Myocyte (in vitro differentiated cells): ENCODE results near the gene TOX4. TPM values are rescaled to one million over a fixed set of nuclear protein-coding genes. Genes with fewer than 3 reads are reported as not detected.

ENCODE experiments used
- DNase-seq: peaks from one replicate; pipeline ENCODE4 v3.0.0-alpha.2; 2012; ENCODE audit warnings: low read depth
- total RNA-seq: library from RNA; depleted of rRNA; stranded (reverse); fragments of >200 nt; gene quantifications from 2 replicates; pipeline ENCODE4 v1.2.3, GENCODE V29; 2014

TOX4 gene
- total RNA-seq, 1 donor from 2014 or later, result 25.6 TPM

DNA sequence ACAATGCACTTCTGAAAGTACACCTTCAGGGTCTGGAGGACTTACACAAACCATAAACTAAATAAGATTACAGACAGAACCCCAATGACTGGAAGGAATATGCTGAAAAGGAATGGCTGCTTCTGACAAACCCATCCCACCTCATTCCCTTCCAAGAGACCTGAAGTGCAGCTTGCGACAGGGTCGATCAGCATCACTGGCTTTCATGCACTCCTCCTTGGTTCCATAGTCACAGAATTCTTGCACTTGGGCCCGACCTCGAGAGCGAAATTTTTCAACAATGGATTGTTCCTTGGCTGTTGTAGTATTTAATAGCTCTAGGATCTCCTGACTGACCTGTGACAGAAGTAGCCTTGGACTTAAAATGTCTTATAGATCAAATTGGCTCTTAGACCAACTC is 24.6 kb downstream of the TOX4 start:
- no peak for DNase-seq

DNA sequence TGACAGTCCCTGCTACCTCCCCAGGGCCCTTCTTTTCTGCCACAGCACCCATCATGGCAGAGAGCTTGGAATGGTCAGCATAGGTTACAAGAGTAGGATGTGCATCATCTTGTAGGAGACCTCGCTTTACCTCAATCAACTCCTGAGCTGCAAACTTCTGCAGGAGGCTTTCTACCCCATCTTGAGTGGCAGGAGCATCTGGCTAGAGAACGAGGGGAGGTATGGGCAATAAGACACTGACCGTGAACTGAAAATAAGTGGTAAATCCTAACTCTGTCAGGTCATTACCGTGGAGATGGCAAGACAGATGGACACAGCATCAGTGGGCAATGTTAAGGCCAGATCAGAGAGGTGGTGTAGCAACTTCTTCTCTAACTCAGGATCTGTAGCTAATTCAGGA is 26.4 kb downstream of the TOX4 start:
- DNase-seq, result peak; percentile 33

DNA sequence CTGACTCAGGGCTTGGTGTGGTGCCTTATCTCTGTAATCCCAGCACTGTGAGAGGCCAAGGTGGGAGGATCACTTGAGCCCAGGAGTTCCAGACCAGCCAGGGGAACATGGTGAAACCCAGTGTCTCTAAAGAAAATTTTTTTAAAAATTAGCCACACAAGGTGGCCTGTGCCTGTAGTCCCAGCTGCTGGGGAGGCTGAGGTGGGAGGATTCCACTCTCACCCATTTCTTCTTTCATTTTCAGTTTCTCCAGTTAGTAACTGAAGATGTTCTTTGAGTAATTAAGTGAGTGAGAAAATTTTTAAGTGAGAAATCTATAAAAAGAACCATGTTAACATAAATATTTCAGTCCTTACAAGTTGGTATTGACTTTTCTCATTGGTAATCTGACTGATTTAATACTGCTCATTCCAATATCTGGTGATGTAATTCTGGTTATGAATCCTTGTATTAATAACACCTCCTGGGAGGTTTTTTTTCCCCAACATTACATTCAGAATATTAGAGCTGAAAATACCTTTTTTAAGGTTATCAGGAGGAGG is 28.1 kb downstream of the TOX4 start:
- no peak for DNase-seq

DNA sequence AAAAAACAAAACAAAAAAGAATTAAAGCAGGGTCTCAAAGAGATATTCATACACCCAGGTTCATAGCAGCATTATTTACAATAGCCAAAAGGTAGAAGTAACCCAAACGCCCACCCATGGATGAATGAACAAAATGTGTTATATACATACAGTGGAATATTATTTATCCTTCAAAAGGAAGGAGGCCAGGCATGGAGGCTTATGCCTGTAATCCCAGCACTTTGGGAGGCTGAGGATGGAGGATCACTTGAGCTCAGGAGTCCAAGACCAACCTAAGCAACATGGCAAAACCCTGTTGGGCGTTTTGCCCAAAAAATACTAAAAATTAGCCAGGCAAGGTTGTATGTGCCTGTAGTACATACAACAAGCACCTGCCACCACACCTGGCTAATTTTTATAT is 29.6 kb downstream of the TOX4 start:
- DNase-seq, result no peak

DNA sequence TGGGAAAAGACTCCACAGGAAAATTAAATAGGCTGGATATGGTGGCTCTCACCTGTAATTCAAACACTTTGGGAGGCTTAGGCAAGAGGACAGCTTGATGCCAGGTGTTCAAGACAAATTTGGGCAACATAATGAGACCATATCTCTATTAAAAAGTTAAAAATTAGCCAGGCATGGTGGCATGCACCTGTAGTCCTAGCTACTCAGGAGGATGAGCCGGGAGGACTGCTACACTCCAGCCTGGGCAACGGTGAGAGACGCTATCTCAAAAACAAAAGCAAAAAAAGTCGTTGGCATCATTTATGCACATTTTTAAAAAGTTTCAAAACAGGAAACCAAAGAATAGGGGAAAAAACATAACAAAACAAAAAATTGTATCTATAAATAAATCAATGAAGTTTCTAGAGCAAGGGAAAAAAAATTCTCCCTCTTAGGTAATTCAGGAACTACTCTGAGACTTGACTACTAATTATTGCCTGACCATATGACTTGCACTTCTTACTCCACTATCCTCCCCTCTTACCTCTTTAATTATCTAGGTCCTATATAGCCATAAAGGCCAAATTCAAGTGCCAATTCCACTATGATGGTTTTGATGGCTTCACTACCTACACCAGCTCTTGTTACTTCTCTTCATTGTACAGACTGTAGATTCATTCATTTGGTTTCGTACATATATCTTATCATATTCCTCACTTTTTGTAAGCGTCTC is 32.6 kb downstream of the TOX4 start:
- no peak for DNase-seq

DNA sequence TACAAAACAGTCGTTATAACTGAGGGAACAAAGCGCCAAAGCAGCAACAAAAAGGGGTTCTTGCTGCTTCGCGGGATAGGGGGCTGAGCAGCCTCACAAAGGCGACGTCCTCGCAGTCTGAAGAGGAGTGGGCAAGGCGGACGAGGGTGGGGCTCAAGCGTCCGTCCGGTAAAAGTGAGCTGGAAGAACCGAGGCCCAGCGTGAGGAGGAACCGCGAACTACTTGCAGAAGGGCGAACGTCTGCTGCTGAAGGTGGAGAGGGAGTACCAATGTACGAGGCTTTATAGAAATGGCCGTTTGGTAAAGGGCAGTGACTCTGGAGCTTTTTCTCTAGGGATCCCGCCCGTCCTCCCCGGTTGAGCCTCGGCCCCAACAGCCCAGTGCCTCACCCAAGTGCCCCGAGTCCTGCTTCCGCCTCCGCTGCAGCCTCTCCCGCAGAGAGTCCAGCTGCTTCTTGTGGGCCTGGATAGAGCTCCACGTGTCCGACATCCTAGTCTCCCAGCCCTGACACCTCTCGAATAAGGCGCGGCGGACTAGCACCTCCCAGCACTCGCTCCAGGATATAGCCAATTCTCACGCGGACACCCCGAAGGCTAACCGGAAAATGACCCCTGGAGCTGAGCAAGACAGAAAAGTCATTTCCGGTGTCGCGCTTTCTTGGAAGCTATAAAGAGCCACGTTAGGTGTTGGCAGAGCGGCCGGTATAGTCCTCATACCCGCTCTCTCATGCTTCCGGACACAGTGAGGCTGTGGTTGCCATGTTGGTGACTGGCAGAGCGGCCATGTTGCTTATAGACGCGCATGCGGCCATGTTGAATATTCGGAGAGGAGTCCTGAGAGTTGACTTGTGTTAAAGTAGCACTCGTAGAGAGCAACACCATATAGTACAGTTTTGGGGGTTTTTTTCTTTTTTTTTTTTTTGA is 34.0 kb downstream of the TOX4 start, which contains the start of gene METTL3:
TSS of gene METTL3 (minus strand) at position 606 of the 923 bp plus-strand sequence. CDS start at position 489, 117 bp downstream.
- peak; percentile 100 for DNase-seq

DNA sequence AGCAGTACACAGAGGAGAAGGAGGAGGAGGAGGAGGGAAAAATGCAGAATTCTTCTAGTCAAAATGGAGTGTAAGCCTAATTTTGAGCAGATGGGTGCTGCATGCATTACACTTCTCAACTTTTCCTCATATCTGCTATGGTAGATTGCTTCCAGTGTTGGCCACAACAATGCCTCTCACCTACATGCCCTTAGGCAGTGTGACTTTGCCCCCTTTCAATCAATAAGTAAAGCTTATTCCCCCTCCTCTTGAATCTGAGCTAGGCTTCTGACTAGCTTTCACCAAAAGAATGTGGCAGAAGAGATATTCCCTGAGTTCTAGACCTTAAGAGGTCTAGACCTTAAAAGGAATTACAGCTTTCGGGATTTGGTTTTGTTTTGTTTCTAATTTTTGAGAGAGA is 37.3 kb downstream of the TOX4 start:
- DNase-seq, result no peak

DNA sequence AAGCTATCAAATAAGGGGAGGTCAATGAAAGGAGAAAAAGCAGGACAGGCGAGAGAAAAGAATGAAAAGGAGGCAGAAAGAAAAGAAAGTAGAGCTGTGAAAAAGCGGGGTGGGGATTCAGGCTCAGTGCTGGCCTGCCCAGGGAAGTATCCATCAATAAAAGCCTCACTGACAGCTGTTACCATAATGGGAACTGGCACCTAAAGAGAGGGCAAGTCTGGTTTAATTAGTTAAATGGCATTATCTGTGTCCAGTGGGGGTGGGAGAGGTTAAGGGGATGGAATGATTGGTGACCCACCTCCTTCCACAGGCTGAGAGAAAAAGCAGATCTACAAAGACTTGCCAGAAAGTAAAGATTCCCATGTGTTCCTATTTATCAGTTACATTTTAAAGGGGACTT is 41.7 kb downstream of the TOX4 start:
- DNase-seq, result no peak

DNA sequence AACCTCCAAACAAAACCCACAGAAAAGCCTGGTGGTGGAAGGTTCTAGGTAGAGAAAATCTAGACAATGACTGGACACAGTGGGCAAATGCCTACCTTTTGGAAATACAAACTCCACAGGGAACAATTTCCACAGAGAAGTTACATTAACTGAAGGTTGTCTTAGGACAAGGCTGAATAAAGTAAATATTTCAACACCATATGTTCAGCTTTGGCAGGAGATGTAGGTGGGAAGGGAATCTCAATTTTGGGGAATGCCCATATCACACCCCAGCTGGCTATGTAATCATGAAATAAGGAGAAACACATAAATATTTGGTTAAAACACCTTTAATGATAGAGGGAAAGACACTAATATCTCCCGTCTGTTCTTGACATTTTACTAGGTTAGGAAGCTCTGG is 43.8 kb downstream of the TOX4 start:
- no peak for DNase-seq

DNA sequence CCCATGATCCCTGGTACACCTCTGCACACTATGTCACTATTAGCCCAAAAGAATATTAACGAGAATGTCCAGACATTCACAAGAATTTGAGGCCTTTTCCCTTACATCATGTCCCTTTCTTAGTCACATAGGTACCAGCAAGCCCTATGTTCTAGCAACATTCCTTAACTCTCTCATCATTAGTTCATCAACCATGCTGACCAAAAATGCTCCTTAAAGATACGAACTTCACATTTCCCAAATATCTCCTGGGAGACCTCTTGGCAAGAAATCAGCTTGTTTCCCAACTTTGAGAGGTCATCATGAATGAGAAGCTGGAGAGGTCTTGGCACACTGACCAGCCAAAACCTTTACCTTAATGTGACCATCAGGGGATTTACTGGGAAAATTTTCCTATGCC is 44.5 kb downstream of the TOX4 start:
- no peak for DNase-seq

DNA sequence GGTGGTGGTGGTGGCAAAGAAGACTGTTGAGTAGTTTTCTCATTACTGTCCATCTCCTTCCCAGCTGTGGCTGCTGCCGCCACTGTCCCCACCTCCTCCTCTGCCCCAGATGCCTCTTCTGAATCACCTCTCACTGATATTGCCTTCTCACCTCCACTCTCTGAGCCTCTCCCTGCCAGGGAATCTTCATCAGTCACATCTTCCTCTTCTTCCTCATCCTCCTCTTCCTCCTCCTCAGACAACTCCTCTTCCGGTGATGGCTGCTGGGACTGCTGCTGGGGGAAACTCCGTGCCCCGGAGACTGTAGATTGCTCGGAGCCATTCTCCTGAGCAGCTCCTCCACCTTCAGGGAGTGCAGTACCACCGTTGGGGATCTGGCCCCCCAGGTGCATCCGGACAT is 46.2 kb downstream of the TOX4 start:
- no peak for DNase-seq

DNA sequence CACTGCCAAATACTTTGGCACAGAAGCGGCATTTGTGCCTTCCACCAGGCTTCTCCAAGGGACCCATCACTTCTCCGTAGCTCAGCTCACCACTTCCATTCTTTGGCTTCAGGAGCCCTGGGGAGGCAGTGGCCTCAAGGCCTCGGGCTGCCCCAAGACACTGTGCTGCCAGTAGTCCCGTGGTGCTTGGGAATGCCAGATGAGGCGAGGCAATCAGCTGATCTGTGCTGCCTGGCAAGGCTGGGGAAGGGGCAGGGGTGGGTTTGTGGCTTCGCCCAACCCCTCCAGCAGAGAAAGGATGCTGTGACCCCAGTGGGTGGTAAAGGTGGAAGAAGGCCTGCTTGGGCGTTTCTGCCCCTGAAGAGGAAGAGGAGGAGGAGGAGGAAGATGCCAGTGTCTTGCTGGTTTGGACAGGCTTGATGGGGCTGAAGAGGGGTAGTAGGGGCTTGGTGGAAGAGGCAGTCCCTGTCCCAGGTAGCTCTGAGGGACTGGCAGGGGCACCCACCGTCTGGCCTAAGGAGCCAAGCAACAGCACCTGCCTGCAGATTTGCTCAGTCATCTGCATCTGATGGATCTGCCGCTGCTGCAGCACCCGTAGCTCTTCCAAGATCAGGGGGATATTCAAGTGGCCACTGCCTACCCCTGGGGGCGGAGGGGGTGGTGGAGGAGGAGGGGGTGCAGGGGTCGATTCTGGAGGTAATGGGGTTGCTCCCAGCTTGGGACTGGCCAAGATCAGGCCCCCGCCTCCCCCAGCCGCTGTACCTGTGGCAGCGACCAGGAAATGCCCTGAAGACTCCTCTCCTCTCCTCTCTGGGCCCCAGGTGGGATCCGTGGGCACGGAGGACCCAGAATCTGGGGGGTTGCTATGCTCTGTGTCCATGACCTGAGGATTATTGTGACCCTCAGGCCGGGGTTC is 47.8 kb downstream of the TOX4 start:
- no peak for DNase-seq

DNA sequence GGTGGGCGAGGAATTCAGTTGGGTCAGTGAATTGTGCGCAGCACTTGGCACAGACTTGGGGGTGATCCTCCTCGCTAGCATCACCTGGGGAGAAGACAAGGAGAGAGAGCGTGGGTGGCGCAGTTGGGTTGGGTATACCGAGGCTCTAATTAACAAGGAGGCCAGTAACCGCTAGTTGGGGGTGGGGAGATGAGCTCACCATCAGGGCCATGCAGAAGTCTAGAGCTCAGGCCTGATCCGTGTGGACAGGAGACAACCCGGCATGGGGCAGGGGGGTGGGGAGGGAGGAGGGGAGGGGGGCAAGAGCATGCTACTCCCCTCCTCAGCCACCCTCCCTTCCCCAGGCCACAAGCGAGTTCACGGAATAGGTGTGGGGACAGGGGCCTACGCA is 48.6 kb downstream of the TOX4 start:
- DNase-seq, result no peak

DNA sequence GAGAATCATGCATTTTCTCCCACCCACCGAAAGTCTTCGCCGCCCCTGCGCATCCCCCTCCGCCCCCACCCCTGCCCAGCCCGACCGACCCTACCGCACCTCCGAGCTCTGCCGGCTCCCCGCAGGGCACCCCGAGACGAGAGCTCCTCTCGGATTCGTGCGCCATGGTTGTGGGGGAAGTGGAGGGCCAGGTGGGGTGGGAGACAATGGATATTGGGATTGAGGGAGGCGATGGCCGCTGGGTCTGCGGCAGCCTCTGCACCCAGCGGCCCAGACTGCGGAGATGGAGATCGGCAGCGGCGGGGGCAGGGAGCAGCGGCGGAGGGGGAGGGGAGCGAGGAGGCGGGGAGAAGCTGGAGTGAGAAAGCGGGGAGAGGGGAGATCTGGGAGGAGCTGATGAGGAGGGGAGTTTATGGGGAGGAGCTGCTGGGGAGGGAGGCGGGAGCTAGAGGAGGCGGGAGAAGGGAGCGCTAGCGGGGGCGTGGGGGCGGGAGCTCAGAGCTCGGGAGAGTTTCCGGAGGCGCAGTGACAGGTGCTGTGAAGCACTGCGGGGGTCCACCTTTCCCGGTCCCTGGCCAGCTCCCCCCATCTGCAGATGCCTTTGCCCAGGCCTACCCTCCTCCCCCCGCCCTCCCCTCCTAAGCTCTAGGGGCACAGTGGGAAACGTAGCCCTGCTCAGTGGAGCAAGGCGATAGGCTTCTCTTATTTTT is 49.1 kb downstream of the TOX4 start, which contains the start of gene SALL2:
TSS of gene SALL2 (minus strand) at position 385 of the 710 bp plus-strand sequence. CDS start at position 166, 219 bp downstream.
- peak; percentile 58 for DNase-seq

DNA sequence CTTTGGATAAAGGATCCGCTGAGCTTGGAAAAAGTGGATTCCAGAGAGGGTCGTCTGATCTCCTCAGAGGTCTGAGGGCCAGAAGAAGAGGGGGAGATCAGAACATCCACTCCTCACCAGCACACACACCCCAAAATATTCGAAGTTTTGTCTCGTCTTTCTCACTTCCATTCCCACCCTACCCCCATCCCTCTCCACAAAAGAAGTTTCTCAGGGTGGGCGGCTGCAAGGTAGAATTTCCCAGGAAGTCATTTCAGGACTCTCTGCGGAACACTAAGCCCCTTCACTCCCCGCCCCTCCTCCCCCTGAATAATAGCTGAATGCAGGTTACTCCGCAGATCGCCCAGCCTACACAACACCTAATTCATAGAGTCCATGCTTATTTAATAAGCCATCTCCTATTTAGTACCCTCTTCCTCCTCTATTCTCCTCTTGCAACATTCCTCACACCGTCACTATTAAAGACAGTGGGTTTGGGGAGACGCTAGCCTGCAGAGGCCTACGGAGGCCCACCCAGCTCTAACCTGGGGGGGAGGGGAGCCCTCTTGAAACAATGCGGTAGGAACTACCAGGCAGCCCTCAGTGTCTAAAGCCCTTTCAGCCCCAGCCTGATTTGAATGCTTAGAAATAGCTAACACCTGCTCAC is 49.8 kb downstream of the TOX4 start:
- no peak for DNase-seq

DNA sequence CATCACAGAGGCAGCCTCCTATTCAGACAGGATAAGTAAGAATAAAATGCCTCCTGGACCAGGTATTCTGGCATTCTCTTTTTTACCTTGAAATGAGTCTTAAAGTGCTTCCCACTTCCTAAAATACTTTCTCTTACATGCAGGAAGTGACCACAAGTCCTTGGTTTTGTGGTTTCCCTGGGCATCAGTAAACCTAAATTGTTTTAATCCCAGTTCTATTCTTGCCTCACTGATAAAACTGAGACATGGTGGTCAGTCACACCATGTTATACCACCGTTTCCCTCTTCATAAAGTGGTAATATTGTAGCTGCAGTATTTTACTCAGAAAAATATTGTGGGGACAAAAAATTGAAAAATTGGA is 50.3 kb downstream of the TOX4 start:
- DNase-seq, result no peak

DNA sequence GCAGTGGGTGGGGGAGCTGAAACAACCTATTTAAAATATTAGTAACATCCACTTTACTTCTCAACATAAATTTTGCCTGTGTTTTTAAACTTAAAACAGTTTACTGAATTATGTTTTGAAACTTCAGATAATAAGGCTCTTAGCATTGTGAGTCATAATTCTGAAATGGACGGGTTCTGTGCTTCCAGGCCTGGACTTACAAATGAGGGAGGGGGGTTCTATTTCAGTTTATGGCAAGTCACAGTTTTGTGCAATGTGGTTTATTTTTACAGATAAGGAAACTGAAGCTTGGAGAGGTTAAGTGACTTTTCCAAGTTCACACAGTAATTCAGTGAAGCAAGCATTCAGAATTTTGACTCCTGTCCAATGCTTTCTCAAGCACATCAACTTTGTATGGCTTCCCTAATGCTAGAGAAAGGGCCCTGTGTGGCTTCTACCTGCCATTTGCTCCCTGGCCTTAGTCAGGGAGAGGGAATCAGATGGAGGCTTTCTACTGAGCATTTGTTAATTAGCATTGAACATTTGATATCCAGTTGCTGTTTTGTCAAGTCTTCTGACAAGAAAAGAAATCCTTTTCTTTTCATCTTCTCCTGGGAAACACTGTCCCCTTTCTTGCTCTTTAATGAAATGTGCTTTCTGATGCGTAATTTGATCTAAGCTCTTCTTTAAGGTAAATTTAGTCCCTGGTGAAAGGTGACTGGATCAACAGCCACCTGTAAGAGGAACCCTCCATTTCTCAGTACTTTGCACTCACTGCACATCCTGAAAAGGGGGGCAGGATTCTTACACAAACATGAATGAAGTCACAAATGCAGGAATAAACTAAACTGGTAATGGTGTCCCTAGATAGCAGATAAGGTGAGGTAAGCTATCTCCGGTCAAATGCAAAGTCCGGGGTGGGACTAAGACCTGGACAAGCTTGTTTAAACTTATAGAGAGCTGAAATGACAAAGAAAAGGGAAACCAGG is 51.7 kb downstream of the TOX4 start:
- DNase-seq, result no peak

DNA sequence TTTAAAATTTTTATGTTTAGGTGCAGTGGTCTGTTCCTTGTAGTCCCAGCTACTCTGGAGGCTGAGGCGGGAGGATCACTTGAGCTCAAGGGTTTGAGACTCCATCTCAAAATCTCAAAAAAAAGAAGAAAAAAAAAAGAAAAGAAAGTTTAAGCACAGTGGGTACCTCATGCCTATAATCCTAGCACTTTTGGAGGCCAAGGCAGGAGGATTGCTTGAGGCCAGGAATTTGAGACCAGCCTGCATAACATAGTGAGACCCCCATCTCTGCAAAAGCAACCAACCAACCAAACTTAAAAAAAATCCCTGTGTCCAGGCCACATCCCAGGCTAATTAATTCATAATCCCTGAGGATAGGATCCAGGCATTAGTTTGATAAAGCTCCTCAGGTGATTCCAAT is 52.5 kb downstream of the TOX4 start:
- no peak for DNase-seq

DNA sequence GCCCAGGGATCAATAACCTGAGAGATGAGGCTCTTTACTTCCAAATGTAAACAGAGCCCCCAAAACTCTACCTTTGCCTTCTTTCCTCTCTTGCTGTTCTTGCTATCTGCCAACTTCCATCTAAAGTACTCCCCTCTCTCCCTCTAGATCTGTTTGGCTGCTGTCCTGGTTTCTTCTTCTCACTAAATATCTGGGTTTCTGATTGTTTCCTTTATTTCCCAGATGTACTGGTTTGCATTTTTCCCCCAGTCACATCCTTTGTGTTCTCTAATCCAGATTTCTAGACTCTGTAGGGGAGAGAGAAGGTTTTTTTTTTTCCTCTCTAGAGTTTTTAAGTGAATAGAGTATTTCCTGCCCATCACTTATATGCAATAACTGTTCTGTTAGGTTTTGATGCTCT is 56.3 kb downstream of the TOX4 start:
- no peak for DNase-seq
